Epithelial cell of prostate (primary cell): Measurements from ENCODE around the gene RASL11A.
"Not testable (repeated sequence)": the region's sequence is repeated elsewhere in the genome, so short reads cannot be mapped to it uniquely, and the experiment has no call there.

Experiments used
- DNase-seq: peaks from one replicate; pipeline ENCODE4 v3.0.0-alpha.2; 2011; ENCODE audit warnings: low read depth, low spot score
- H3K27ac ChIP-seq: fragments of 450-650 bp; 2 replicates; pipeline ENCODE4 v1.5.1; 2017; ENCODE audit warnings: mild to moderate bottlenecking

The RASL11A gene

DNA sequence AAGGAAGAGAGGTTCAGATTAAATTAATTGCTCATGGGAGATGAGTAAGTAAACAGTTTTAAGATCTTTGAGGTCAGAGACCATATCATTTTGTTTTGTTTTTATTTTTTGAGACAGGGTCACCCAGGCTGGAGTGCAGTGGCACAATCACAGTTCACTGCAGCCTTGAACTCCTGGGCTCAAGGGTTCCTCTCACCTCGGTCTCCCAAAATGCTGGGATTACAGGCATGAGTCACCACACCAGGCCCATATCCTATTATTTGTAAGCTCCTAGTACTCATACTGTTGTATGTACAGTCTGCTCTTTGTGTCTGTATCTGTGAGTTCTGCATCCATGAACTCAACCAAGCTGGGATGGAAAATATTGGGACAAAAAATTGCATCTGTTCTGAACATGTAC lies 6.0 kb upstream of the RASL11A start:
- DNase-seq = no peak
- H3K27ac ChIP-seq = no peak overlapping the region

DNA sequence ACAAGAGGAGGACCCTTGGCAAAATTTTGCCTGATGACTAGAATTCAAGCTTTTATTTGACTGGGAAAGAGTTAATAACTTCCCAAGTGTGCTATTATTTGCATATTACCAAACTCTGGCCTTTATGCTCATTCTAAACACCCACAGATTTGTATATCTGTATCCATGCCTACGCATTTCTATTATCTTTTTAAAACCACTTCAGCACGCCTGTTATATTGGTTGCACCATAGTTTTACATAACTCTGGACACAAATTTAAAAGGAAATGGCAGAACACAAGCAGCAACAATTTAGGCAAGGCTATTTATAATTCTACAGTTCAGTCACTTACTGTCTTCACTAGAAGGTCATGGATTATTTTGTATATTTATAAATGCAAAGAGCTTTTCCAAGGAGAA lies 3.7 kb upstream of the RASL11A start:
- no peak overlapping the region for H3K27ac ChIP-seq
- no peak for DNase-seq

DNA sequence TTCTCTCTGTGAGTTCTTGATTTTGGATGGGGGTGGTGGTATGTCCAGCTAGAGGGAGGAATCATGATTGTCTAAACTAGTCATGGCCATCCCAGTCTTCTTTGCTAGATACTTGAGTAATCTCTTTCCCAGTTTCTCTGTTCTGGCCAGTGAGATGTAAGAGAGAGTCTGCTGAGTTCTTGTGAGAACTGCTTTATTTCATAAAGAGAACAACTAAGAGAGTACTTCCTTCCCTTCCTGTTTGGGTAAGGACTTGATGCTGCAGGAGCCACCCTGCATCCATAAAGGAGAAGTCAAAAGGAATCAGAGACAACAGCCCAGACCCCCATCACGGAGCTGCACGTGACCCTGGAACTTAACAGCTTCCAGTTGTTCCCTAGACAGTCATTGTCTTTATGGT lies 3.0 kb upstream of the RASL11A start:
- H3K27ac ChIP-seq = no peak overlapping the region
- DNase-seq = no peak

DNA sequence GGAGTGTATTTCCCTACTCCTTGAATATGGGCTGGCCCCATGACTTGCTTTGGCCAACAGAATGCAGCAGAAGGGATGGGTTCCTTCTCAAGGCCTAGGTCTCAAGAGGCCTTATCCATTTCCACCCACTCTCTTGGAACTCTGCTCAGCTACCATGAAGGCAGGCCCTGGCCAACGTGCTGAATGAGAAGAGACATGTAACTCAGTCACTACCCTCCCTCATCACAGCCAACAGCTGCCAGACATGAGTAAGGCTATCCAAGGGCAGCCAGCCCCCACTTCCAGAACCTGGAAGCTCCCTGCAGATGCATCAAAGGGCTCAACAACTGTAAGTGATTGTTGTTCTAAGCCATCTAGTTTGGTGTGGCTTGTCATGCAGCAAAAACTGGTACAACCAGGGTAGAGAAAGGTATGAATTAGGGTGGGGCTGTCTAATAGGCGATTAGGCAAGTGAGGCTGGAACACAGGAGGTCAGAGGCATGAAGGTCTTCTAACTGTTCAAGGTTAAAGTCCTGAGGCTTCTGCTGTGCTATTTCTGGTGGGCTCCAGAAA lies 1.4 kb upstream of the RASL11A start:
- H3K27ac ChIP-seq = no peak overlapping the region
- no peak for DNase-seq

DNA sequence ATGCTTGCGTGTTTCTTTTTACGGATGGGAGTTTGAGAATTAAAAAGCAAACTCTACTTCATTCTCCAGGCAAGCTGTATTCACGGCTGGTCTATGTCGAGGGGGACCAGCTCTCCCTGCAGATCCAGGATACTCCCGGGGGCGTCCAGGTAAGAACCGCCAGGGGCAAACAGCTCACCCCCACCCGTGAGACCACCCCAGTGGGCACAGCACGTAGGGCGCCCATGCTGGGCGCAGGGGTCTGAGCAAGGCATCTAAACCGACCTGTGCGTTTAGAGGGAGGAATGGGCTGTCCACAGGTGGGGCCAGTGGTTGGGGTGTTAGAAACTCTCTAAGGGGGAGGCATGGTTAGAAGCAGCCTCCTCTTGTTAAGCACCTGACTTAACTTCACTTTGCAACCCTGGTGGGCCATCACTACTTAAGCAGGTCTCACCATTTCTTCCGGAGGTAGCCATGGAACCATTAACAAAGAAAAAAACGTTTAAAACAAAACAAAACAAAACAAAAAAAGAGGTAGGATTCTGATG lies 1.0 kb downstream of the RASL11A start:
- no peak for DNase-seq
- no peak overlapping the region for H3K27ac ChIP-seq

DNA sequence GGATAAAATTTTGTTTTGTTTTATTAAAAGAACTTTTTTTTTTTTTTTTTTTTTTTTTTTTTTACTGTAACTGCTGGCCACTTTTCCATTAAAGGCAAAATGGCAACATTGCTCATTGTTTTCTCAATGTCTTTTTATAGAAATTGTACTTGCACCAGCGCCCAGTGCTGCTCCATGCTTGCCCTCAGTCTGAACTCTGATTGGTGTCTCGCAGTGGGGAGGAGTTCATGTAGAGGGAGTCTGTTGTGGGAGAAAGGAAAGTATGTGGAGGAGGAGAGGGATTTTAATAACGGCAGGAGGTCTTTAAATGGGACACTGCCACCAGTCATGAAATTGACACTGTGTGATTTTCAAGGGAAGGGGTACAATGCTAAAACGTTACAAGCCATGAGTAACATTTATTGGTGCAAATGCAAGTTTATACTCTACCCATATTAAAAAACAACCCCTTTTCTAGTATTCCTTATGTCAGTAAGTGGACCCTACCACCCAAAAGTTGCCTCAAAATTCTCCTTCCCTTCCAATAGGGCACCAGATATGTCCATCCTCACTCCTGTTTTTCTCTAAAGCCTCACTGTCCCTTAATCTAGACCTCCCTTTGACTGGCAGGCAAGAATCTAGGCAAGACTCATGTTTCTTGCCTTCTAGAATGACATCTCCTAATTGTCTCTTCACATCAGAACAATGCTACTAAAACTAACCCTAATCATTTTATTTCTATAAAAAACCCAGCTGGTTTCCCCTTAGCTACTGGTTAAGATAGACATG lies 3.2 kb downstream of the RASL11A start:
- no peak for DNase-seq
- no peak overlapping the region for H3K27ac ChIP-seq

DNA sequence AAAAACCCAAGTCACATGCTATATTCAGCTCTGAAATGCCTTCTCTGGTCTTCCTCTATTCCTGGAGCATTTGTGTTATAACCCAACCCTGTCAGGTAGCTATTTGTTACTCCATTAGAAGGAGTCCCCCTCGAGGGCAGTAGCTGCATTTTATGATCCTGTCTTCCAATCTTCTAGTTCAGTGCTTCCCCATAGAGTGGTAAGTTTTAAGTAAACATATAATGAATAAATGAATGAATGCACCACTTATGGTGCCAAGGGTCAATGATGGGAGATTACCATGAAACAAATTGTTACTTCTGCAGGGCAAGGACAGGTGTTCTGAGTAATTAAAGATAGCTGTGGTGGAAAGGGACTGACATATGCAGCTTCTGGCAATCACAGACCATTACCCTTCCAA lies 4.0 kb downstream of the RASL11A start:
- H3K27ac ChIP-seq = no peak overlapping the region
- no peak for DNase-seq

DNA sequence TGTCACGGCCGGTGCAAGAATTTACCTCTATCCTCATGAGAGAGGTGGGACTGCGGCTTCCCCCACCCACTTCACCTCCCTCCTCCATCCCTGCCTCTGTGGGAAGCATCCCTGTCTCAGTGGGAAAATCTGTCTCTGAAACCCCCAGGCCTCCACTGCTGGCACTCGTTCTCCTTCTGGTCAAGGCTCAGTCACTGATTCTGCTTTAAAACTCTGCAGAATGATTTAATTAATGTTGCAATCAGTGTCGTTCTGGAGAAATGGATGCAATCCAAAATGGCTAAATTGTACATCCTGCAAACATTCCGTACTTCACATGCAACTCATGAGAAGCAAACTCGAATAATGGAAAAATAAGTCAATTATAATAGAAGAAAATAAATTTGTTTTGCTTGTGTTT lies 5.6 kb downstream of the RASL11A start:
- no peak for DNase-seq
- H3K27ac ChIP-seq = no peak overlapping the region

DNA sequence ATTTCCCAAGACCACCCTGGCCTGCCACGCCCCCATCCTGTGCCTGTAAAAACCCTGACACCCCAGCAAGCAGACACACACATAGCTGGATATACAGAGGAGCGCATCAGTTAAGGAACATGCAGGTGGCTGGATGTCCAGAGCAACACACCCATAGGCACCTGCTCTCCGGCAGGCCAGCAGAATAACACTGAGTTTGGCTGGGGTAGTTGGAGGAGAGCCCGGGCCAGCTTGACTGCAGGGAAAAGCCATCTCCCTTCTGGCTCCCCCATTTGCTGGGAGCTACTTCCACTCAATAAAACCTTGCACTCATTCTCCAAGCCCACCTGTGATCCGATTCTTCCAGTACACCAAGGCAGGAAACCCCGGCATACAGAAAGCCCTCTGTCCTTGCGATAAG lies 8.9 kb downstream of the RASL11A start:
- no peak overlapping the region for H3K27ac ChIP-seq
- DNase-seq = no peak

DNA sequence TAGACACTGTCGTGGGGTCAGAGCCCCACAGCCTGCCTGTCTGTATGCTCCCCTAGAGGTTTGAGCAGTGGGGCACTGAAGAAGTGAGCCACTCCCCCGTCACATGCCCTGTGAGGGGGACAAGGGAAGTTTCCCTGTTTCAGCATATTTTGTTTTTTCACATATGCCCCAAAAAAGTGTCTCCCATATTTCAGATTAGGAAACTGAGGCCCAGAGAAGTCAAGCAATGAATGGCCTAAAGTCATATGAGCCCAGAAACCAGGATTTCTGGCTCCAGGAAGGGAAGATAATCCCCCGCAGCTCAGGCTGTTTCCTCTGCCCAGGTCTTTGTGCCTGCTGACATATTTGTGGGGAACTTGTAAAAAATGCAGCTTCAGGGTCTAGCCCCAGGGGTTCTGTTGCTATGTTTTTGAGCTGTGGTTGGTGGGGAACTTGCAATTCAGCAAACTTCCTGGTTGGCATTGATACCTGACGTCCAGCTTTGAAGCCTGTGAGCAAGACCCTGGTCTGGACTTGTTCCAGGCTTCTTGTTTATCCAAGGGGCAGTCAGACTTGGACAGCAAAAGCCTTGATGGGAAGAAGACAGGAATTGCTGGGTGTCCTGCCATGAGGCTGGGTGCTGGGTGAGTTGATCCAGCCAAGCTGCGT lies 9.5 kb downstream of the RASL11A start:
- no peak for DNase-seq
- no peak overlapping the region for H3K27ac ChIP-seq

DNA sequence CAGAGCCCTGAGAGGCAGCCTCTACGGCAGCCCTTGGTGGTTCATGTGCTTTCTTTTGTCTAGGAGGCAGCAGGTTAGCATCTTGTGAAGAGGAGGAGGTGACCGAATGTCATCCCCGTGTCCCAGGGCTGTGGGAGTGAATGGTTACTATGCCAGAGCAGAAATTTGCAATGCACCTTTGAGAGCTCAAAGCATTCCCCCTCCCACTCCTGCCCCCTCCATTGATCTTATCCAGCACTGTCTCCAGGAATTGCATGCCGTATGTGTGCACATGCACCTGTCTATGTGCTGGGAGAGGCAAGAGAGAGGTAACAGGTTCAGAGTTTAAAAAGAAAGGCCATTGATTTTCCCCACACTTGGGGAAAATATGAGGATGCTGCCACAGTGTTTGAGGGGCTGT lies 10.2 kb downstream of the RASL11A start:
- DNase-seq = no peak
- no peak overlapping the region for H3K27ac ChIP-seq

DNA sequence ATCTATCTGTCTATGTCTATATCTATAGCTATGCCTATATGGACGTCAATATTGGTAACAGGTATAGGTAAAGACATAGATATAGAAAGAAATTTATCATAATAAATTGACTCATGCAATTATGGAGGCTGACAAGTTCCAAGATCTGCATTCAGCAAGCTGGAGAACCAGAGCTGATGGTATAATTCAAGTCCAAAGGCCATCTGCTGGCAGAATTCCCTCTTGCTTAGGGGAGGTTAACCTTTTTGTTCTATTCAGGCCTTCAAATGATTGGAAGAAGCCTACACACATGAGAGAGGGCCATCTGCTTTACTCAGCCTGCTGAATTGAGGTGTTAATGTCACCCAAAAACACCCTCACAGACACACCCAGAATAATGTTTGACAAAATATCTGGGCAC lies 10.8 kb downstream of the RASL11A start:
- DNase-seq = no peak
- no peak overlapping the region for H3K27ac ChIP-seq

DNA sequence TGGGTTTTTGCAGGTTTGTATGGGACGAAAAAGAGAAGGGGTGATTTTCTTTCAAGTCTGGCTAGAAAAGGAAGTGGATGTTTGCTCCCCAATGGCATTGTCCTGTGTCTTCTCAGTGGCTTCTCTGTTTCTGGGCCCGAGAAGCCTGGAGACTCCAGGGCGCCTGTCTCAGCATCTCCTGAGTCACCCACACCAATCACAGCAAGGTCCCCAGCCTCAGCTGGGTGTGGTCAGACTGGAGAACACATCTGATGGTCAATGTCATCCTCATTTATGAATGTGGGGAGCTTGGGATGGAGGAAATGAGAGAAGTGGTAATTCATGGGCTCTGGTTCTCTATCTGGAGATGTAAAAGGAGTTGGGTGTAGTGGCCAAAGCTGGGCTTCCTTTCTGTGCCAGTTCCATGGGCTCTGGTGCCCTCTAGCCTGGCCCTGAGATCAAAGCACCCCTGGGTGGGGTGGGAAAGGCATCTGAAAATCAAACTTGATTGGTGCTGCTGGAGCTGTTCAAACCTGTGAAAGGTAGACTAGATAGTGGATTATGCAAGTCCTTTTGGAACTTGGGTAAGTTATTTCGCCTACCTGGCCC lies 13.4 kb downstream of the RASL11A start:
- H3K27ac ChIP-seq = no peak overlapping the region
- no peak for DNase-seq

DNA sequence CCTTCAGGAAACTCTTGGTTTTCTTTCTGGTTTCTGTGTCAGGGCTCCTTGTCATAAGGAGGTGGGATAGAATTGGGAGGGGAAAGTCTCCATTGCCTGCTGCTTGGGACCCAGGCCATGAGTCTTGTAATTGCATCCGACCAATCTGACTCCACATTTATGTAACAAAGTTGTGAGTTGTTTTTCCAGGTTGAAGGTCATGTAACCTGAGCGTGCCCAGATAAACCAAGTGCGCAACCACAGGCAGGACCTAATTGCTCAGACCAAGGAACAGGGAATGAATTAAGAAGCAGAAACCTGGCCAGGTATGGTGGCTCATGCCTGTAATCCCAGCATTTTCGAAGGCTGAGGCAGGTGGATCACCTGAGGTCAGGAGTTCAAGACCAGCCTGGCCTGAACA lies 17.8 kb downstream of the RASL11A start:
- DNase-seq = no peak
- no peak overlapping the region for H3K27ac ChIP-seq

DNA sequence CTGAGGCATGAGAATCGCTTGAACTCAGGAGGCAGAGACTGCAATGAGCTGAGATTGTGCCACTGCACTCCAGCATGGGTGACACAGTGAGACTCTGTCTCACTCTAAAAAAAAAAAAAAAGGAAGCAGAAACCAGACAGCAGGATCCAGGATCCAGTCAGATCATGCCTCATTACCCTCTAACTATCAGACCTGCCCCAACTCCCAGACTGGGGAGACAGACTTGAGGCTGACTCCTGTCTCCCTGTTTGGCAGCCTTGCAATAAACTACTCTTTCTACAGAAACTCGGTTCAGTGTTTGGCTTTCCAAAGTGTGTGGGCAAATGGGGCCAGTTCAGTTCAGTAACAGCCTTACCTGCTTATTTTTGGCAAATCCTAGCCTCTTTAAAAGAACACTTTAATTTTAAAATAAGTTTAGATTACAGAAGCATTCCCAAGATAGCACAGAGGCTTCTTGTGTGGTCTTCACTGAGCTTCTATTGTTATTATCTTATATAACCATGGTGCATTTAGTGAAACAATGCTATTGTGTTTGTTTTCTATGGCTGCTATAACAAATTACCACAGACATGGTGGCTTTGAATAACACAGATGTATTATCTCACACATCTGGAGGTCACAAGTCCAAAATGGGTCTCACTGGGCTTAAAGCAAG lies 18.5 kb downstream of the RASL11A start:
- no peak for DNase-seq
- no peak overlapping the region for H3K27ac ChIP-seq

DNA sequence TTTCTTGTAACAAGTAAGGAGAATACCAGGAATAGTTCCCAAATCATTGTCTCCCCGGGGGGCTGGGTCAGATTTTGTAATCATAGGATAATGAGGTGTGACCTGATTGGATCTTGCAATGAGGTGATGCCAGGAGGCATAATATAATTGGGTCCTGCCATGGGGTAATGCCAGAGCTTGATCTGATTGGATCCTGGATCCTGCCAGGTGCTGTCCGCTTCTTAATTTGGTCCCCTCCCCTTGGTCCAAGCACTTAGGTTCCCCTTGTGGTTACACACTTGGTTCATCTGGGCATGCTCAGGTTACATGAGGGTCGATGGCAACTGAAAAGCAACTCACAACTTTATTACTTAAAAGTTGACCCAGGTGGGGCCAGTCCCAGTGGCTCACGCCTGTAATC lies 20.1 kb downstream of the RASL11A start:
- no peak for DNase-seq
- H3K27ac ChIP-seq = no peak overlapping the region

DNA sequence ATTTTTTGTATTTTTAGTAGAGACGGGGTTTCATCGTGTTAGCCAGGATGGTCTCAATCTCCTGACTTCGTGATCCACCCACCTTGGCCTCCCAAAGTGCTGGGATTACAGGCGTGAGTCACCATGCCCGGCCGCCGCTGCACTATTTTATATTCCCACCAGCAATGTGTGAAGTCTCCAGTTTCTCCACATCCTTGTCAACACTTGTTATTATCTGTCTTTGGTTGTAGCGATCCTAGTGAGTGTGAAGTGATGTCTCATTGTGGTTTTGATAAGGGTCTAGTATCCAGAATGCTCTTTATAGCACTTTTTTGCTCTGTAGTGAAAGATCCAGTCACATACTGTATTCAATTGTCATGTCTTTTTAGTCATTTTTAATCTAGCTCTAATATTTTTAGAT lies 21.3 kb downstream of the RASL11A start:
- H3K27ac ChIP-seq, DNase-seq: not testable (repeated sequence)

DNA sequence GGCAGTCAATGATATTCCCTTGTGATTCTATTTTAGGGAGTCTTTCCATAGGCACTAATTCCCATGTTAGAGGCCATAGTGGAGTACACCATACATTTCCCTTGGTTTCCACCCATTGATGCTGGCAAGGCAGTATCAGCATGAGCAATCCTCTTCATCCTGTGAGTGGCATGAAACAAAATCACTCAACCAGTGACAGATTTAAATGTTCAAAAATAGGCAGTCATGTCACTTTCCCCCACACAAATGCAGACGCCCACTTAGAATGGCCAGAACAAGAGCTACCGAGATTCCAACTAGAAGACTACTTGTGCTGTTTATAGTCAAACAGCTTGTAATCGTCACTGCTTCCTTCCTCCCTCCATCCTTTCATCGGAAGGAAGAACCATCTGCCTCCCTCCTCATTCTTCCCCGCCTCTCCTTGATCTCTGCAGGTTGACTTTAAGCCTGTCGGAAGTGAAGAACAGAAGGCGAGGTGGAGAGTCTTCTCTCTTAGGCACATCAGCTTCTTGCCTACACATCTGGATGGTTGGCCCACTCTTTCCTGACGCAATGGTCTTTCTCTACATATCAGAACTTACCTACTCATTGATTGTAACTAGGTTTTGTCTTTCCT lies 22.6 kb downstream of the RASL11A start:
- H3K27ac ChIP-seq = no peak overlapping the region
- no peak for DNase-seq

DNA sequence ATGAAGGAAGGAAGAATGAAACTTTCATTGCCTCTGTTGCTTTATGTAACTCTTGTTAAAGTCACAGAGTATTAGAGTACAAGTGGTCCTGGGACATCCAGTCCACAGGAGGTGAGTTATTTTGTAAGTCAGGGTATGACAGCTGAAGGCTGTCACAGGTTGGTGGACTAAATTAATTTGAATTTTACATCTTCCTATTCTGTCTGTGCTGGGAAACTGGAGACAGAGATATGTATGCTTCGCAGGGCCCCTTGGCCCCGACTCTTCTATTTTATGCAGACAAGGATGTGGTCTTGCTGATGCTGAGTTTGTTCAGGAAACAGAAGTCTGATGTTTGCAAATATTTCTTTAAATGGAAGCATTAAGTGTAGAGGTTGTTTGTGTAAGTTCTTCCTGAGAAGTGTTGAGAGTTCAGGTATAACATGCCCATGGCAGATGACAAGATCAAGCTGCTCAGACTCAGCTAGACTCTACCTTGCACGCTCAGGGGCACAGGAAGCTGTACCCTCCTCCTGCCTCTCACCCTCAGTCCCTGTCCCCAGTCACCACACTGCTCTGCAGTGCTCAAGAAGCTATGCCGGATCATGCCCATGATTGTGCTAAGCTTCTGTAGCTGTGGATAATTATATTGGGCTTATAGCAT lies 23.4 kb downstream of the RASL11A start:
- DNase-seq = no peak
- H3K27ac ChIP-seq = no peak overlapping the region

DNA sequence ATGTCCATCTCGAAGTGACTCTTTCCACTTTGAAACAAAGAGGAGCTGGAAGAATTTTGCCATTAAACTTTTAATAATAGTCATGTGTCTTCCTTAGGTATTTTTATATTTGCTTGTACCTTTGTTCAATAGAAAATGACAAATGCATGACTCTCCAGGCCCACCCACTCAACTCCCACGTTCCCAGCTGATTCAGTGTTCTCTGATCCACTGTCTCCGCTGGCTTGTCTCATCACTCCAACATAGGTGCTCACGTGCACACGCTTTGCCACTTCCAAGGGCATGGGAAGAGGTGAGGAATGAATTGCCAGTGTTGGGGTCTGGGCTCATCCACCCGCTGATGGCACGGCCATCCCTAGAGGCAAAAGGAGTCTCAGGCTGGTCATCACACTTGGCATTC lies 24.5 kb downstream of the RASL11A start:
- no peak overlapping the region for H3K27ac ChIP-seq
- no peak for DNase-seq
